Spleen (tissue), 11 donors: ENCODE results near the gene SNX32. TPM values are rescaled to one million over a fixed set of nuclear protein-coding genes. Genes with fewer than 3 reads are reported as not detected.

Experiments used
- DNase-seq: peaks from one replicate; pipeline ENCODE4 v3.0.0-alpha.2; 2020
- H3K27ac ChIP-seq, 8 donors: fragments of 200-600 bp; sonication (generic) in 7 of 8; 1 replicate in 4 of 8; 2 replicates in 4 of 8; pipeline versions ENCODE4 v1.5.0 to v1.8.0; 2016 to 2021; ENCODE audit warnings: inconsistent platforms in 4 of 8, mild to moderate bottlenecking in 4 of 8, moderate library complexity in 1 of 8
- H3K27me3 ChIP-seq, 7 donors: fragments of 200-600 bp; sonication (generic) in 6 of 7; replicated peaks in 1 of 7; 1 replicate in 4 of 7; 2 replicates in 3 of 7; pipeline versions ENCODE4 v1.5.0 to v1.8.0; 2016 to 2021; ENCODE audit warnings: inconsistent platforms in 3 of 7, mild to moderate bottlenecking in 1 of 7
- H3K36me3 ChIP-seq, 6 donors: fragments of 200-600 bp; sonication (generic) in 5 of 6; 1 replicate in 4 of 6; 2 replicates in 2 of 6; pipeline versions ENCODE4 v1.5.0 to v1.8.0; 2016 to 2021; ENCODE audit warnings: inconsistent platforms in 2 of 6
- H3K4me1 ChIP-seq, 6 donors: fragments of 200-600 bp; sonication (generic) in 5 of 6; 1 replicate in 3 of 6; 2 replicates in 3 of 6; pipeline versions ENCODE4 v1.5.0 to v1.8.0; 2016 to 2021; ENCODE audit warnings: inconsistent platforms in 3 of 6
- H3K4me3 ChIP-seq, 8 donors: fragments of 200-600 bp; sonication (generic) in 7 of 8; 1 replicate in 4 of 8; 2 replicates in 4 of 8; pipeline versions ENCODE4 v1.5.0 to v1.8.0; 2016 to 2021; ENCODE audit warnings: inconsistent platforms in 4 of 8, mild to moderate bottlenecking in 4 of 8, moderate library complexity in 2 of 8
- H3K9me3 ChIP-seq, 8 donors: fragments of 200-600 bp; sonication (generic) in 7 of 8; 1 replicate in 4 of 8; 2 replicates in 4 of 8; pipeline versions ENCODE4 v1.5.0 to v1.8.0; 2016 to 2021; ENCODE audit warnings: inconsistent platforms in 4 of 8
- CTCF ChIP-seq, 11 experiments: fragments of 200-600 bp in 7 of 11; fragments of 450-650 bp in 4 of 11; sonication (generic) in 4 of 11; IDR thresholded peaks in 8 of 11; conservative IDR thresholded peaks in 3 of 11; 1 replicate in 7 of 11; 2 replicates in 4 of 11; pipeline versions ENCODE4 v1.4.0 to v1.8.0; 2016 to 2021; ENCODE audit warnings: antibody characterized with exemption in 11 of 11, inconsistent platforms in 4 of 11, mild to moderate bottlenecking in 1 of 11
- POLR2A ChIP-seq, 3 donors: fragments of 450-650 bp; IDR thresholded peaks; one replicate each; pipeline ENCODE4 v1.5.1; 2017; ENCODE audit warnings: antibody characterized with exemption in 3 of 3, mild to moderate bottlenecking in 1 of 3
- POLR2AphosphoS5 ChIP-seq, 3 donors: sonication (generic); formaldehyde crosslinking; IDR thresholded peaks; one replicate each; pipeline ENCODE4 v1.5.1; 2017; ENCODE audit warnings: antibody characterized with exemption in 3 of 3
- WGBS, 5 donors: extraction: QIAGEN DNeasy Blood & Tissue Kit in 3 of 5; methylation state at CpG; one replicate each; pipeline versions ENCODE4 v1.1.5 to v1.1.7; 2013 to 2018; 5-methylcytosine and 5-hydroxymethylcytosine counted together
- intact Hi-C: fragments of 100-400 bp; cut with DNase I; formaldehyde crosslinking; loops from one replicate; pipeline ENCODE4 v1.15.0; 2023; ENCODE audit warnings: low total_unique reads
- polyA plus RNA-seq, 3 donors: library from polyadenylated mRNA; stranded (reverse); fragments of 200-250 nt; gene quantifications; one replicate each; pipeline ENCODE4 v1.2.1, GENCODE V29; 2013
- total RNA-seq, 7 donors: library from RNA; depleted of rRNA in 3 of 7; stranded (reverse); fragments of >200 nt in 3 of 7; fragmentation: NEBNext Ultra II Directional in 4 of 7; extraction: Animal tissue kit (Norgen Biotek cat#: 25700) in 4 of 7; gene quantifications; one replicate each; pipeline versions ENCODE4 v1.1.0 to v1.2.1, GENCODE V29; 2016 to 2021
- donor health status: healthy with polysubstance abuse.
- donor health status: DM: no; HTN: no; CAD: no; lungs with moderate emphysema.
- donor health status: DM: no; HTN: no; CAD: no.
- donor health status: Bipolar disorder and iron deficiency.
- donor health status: healthy.
- donor health status: DM: no; HTN: no; CAD: no.
- donor health status: DM: yes; HTN: yes; CAD: no.

SNX32 gene
- total and polyA plus RNA-seq, 10 donors: 0.22 to 1.5 (median 0.83) TPM; not detected in 2

- Histone ChIP-seq H3K36me3 (peaks cover 9 to 52% (median 48%) of the 10 kb centered on the region in 6 donors), H3K4me1 (peaks cover 7 to 38% (median 22%) of the 10 kb centered on the region in 6 donors), H3K9me3 (peaks cover 0 to 10% (median 7%) of the 10 kb centered on the region in 8 donors), H3K27me3 (no peaks in the 10 kb centered on the region), H3K4me3 (no peak overlapping the region), H3K27ac (peak overlapping the region in 1 of 8 donors; percentile 11)
- 73 to 78% (median 77%) methylated on average over 17 to 20 of the region's 20 CpGs for WGBS, 5 donors
- DNase-seq: no peak
- intact Hi-C loops: no loop called here
- no peak for TF ChIP-seq CTCF (IDR thresholded peaks at IDR 0.05 in 8 of 11, conservative IDR thresholded peaks at IDR 0.05 in 3 of 11)
- no peak for TF ChIP-seq POLR2A (IDR thresholded peaks at IDR 0.05)
- TF ChIP-seq POLR2AphosphoS5 (IDR thresholded peaks at IDR 0.05): peak; percentile 31 to 69 (median 48)
These were observed 16.7 kb downstream of the SNX32 start for GRCh38 chr11:65850217-65851082.

GRCh38 chr11:65851083-65851579, 17.4 kb downstream of the SNX32 start:
- no peak for TF ChIP-seq POLR2A (IDR thresholded peaks at IDR 0.05)
- peak; percentile 47 to 82 (median 57) for TF ChIP-seq POLR2AphosphoS5 (IDR thresholded peaks at IDR 0.05)
- TF ChIP-seq CTCF (IDR thresholded peaks at IDR 0.05 in 8 of 11, conservative IDR thresholded peaks at IDR 0.05 in 3 of 11): peak in 7 of 11 experiments; percentile 27 to 59 (median 36)
- H3K27ac ChIP-seq: peak overlapping the region in 1 of 8 donors; percentile 11
- peaks cover 0 to 10% (median 7%) of the 10 kb centered on the region in 8 donors for H3K9me3 ChIP-seq
- H3K4me1 ChIP-seq: peaks cover 14 to 44% (median 29%) of the 10 kb centered on the region in 6 donors
- H3K27me3 ChIP-seq: no peaks in the 10 kb centered on the region
- intact Hi-C loops: no loop called here
- peaks cover 10 to 59% (median 55%) of the 10 kb centered on the region in 6 donors for H3K36me3 ChIP-seq
- H3K4me3 ChIP-seq: no peak overlapping the region
- WGBS, 5 donors: 0 to 91% (median 89%) methylated on average over 1 to 14 of the region's 14 CpGs
- DNase-seq: no peak

- peak overlapping the region in 1 of 8 donors; percentile 11 for H3K27ac ChIP-seq
- 83 to 95% (median 89%) methylated on average over 10 of the region's 10 CpGs for WGBS, 5 donors
- no peak overlapping the region for H3K4me3 ChIP-seq
- no peak for TF ChIP-seq POLR2A (IDR thresholded peaks at IDR 0.05)
- peak; percentile 8 to 76 (median 54) for TF ChIP-seq POLR2AphosphoS5 (IDR thresholded peaks at IDR 0.05)
- H3K27me3 ChIP-seq: no peaks in the 10 kb centered on the region
- DNase-seq: no peak
- peaks cover 19 to 52% (median 36%) of the 10 kb centered on the region in 6 donors for H3K4me1 ChIP-seq
- H3K36me3 ChIP-seq: peaks cover 10 to 64% (median 57%) of the 10 kb centered on the region in 6 donors
- H3K9me3 ChIP-seq: peaks cover 0 to 10% (median 7%) of the 10 kb centered on the region in 8 donors
- intact Hi-C loops: no loop called here
These were observed 18.2 kb downstream of the SNX32 start for GRCh38 chr11:65851811-65852507.

- TF ChIP-seq POLR2AphosphoS5 (IDR thresholded peaks at IDR 0.05) (peak in 2 of 3 donors; percentile 32 to 80), CTCF (IDR thresholded peaks at IDR 0.05 in 8 of 11, conservative IDR thresholded peaks at IDR 0.05 in 3 of 11) (no peak)
- Histone ChIP-seq H3K36me3 (peaks cover 10 to 64% (median 57%) of the 10 kb centered on the region in 6 donors), H3K4me1 (peaks cover 19 to 52% (median 36%) of the 10 kb centered on the region in 6 donors), H3K9me3 (peaks cover 0 to 10% (median 7%) of the 10 kb centered on the region in 8 donors), H3K27me3 (no peaks in the 10 kb centered on the region), H3K27ac (no peak overlapping the region), H3K4me3 (no peak overlapping the region)
- intact Hi-C loops: no loop called here
- DNase-seq: peak; percentile 79
- 93 to 97% (median 96%) methylated on average over 19 to 33 of the region's 33 CpGs for WGBS, 5 donors
These were observed 18.9 kb downstream of the SNX32 start for GRCh38 chr11:65852508-65853245.
